ENCODE results near the gene EPHA6. TPM values are rescaled to one million over a fixed set of nuclear protein-coding genes. Genes with fewer than 3 reads are reported as not detected.

Gene EPHA6
- total RNA-seq, 1 experiment from 2014 or later: 1.1 TPM

GRCh38 chr3:96991231-96991630, 176.8 kb downstream of the EPHA6 start:
- Mint-ChIP-seq H3K27ac (ENCODE audit: unreplicated experiment) (no peak overlapping the region), H3K4me1 (ENCODE audit: low read depth, unreplicated experiment) (no peaks in the 10 kb centered on the region), H3K36me3 (ENCODE audit: insufficient read depth, unreplicated experiment) (no peaks in the 10 kb centered on the region), H3K4me3 (ENCODE audit: low read depth, unreplicated experiment) (no peak overlapping the region), H3K27me3 (ENCODE audit: unreplicated experiment) (no peaks in the 10 kb centered on the region), H3K9me3 (ENCODE audit: low read depth, unreplicated experiment) (no peaks in the 10 kb centered on the region)
- intact Hi-C loops (cut with micrococcal nuclease; ENCODE audit: unreplicated experiment): no loop called here
- CTCF ChIA-PET: no interaction called here
- no TSS peak for BruUV-seq (replicated peaks)
- TF ChIP-seq CTCF (IDR thresholded peaks at IDR 0.05; ENCODE audit: unreplicated experiment): no peak
- no peak for DNase-seq

- no peaks in the 10 kb centered on the region for H3K9me3 Mint-ChIP-seq (ENCODE audit: low read depth, unreplicated experiment)
- no peaks in the 10 kb centered on the region for H3K36me3 Mint-ChIP-seq (ENCODE audit: insufficient read depth, unreplicated experiment)
- H3K27ac Mint-ChIP-seq (ENCODE audit: unreplicated experiment): no peak overlapping the region
- H3K4me3 Mint-ChIP-seq (ENCODE audit: low read depth, unreplicated experiment): no peak overlapping the region
- intact Hi-C loops (cut with micrococcal nuclease; ENCODE audit: unreplicated experiment): no loop called here
- no peaks in the 10 kb centered on the region for H3K4me1 Mint-ChIP-seq (ENCODE audit: low read depth, unreplicated experiment)
- CTCF ChIA-PET: no interaction called here
- no TSS peak for BruUV-seq (replicated peaks)
- no peak for DNase-seq
- no peak for TF ChIP-seq CTCF (IDR thresholded peaks at IDR 0.05; ENCODE audit: unreplicated experiment)
- no peaks in the 10 kb centered on the region for H3K27me3 Mint-ChIP-seq (ENCODE audit: unreplicated experiment)
Measured at GRCh38 chr3:96991800-96992365, 177.5 kb downstream of the EPHA6 start.

GRCh38 chr3:96994988-96995387, 180.6 kb downstream of the EPHA6 start:
- H3K27ac Mint-ChIP-seq (ENCODE audit: unreplicated experiment): no peak overlapping the region
- H3K4me1 Mint-ChIP-seq (ENCODE audit: low read depth, unreplicated experiment): no peaks in the 10 kb centered on the region
- no peaks in the 10 kb centered on the region for H3K27me3 Mint-ChIP-seq (ENCODE audit: unreplicated experiment)
- TF ChIP-seq CTCF (IDR thresholded peaks at IDR 0.05; ENCODE audit: unreplicated experiment): no peak
- intact Hi-C loops (cut with micrococcal nuclease; ENCODE audit: unreplicated experiment): no loop called here
- no peak overlapping the region for H3K4me3 Mint-ChIP-seq (ENCODE audit: low read depth, unreplicated experiment)
- no peaks in the 10 kb centered on the region for H3K36me3 Mint-ChIP-seq (ENCODE audit: insufficient read depth, unreplicated experiment)
- H3K9me3 Mint-ChIP-seq (ENCODE audit: low read depth, unreplicated experiment): no peaks in the 10 kb centered on the region
- DNase-seq: no peak
- CTCF ChIA-PET: no interaction called here
- no TSS peak for BruUV-seq (replicated peaks)

GRCh38 chr3:96996009-96996408, 181.6 kb downstream of the EPHA6 start:
- CTCF ChIA-PET: no interaction called here
- no peaks in the 10 kb centered on the region for H3K9me3 Mint-ChIP-seq (ENCODE audit: low read depth, unreplicated experiment)
- H3K27ac Mint-ChIP-seq (ENCODE audit: unreplicated experiment): no peak overlapping the region
- no TSS peak for BruUV-seq (replicated peaks)
- no peaks in the 10 kb centered on the region for H3K27me3 Mint-ChIP-seq (ENCODE audit: unreplicated experiment)
- intact Hi-C loops (cut with micrococcal nuclease; ENCODE audit: unreplicated experiment): no loop called here
- H3K36me3 Mint-ChIP-seq (ENCODE audit: insufficient read depth, unreplicated experiment): no peaks in the 10 kb centered on the region
- H3K4me1 Mint-ChIP-seq (ENCODE audit: low read depth, unreplicated experiment): no peaks in the 10 kb centered on the region
- H3K4me3 Mint-ChIP-seq (ENCODE audit: low read depth, unreplicated experiment): no peak overlapping the region
- TF ChIP-seq CTCF (IDR thresholded peaks at IDR 0.05; ENCODE audit: unreplicated experiment): no peak
- DNase-seq: no peak

Measured in Calu3 (cell line).